ENCODE data around the gene FTO. TPM values are rescaled to one million over a fixed set of nuclear protein-coding genes. Genes with fewer than 3 reads are reported as not detected.

Gene FTO
- total RNA-seq, 4 donors from 2014 or later = 62.0 to 90.1 (median 75.1) TPM

- intact Hi-C loops (cut with DNase I; ENCODE audit: low total_unique reads) = no loop called here
- no peak overlapping the region for H3K4me3 ChIP-seq
- in situ Hi-C loops (cut with MboI; ENCODE audit: low sequenced_read_pairs in 4 of 4) = no loop called here
Observed at GRCh38 chr16:53726625-53727024, 22.7 kb downstream of the FTO start.

DNA sequence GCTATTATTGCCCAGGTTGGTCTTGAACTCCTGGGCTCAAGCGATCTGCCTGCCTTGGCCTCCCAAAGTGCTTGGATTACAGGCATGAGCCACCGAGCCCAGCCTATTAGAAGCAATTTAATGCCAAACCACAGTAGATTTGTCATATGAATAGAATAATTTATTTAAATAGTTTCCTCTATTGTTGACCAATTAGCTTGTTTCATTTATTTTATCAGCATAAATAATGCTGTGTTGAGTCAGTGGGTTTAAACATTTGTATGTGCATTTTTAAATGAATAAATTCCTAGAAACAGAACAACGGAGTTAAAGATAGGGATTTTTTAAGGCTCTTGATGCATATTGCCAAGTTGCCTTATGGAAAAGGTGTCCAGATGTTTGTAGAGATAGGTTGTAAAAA is 26.7 kb downstream of the FTO start:
- in situ Hi-C loops (cut with MboI; ENCODE audit: low sequenced_read_pairs in 4 of 4) = no loop called here
- no peaks in the 10 kb centered on the region for H3K9me3 ChIP-seq

More at GRCh38 chr16:53726625-53727024, 22.7 kb downstream of the FTO start:
- Histone ChIP-seq H3K27ac (no peak overlapping the region), H3K9me3 (no peaks in the 10 kb centered on the region), H3K36me3 (no peaks in the 10 kb centered on the region), H3K4me1 (peaks cover 14 to 18% of the 10 kb centered on the region in 2 donors), H3K27me3 (no peaks in the 10 kb centered on the region)
- DNase-seq (no peak), ATAC-seq (no peak)
- no peak for TF ChIP-seq CTCF (IDR thresholded peaks at IDR 0.05 in 4 of 5, conservative IDR thresholded peaks at IDR 0.05 in 1 of 5)
- TF ChIP-seq POLR2A (IDR thresholded peaks at IDR 0.05) = no peak

GRCh38 chr16:53732296-53732929 is 28.5 kb downstream of the FTO start:
- H3K9me3 ChIP-seq = no peaks in the 10 kb centered on the region
- no peaks in the 10 kb centered on the region for H3K36me3 ChIP-seq
- TF ChIP-seq CTCF (IDR thresholded peaks at IDR 0.05 in 4 of 5, conservative IDR thresholded peaks at IDR 0.05 in 1 of 5) = no peak
- TF ChIP-seq POLR2A (IDR thresholded peaks at IDR 0.05) = no peak
- no peak overlapping the region for H3K4me3 ChIP-seq
- H3K27me3 ChIP-seq = no peaks in the 10 kb centered on the region
- peaks cover 42 to 45% of the 10 kb centered on the region in 2 donors for H3K4me1 ChIP-seq
- DNase-seq = no peak
- peak overlapping the region in 2 of 4 donors; percentile 2 to 59 for H3K27ac ChIP-seq
- peak in 1 of 2 donors; percentile 33 for ATAC-seq
- intact Hi-C loops (cut with DNase I; ENCODE audit: low total_unique reads) (loop anchor here (10.0 kb wide), 1 partner anchor 228 kb away; the partner anchor contains the start of gene AKTIP), in situ Hi-C loops (cut with MboI; ENCODE audit: low sequenced_read_pairs in 4 of 4) (no loop called here)

More for the DNA sequence above, 26.7 kb downstream of the FTO start:
- DNase-seq = no peak
- Histone ChIP-seq H3K4me3 (no peak overlapping the region), H3K4me1 (peaks cover 37 to 43% of the 10 kb centered on the region in 2 donors), H3K27me3 (no peaks in the 10 kb centered on the region), H3K36me3 (no peaks in the 10 kb centered on the region), H3K27ac (no peak overlapping the region)
- TF ChIP-seq CTCF (IDR thresholded peaks at IDR 0.05 in 4 of 5, conservative IDR thresholded peaks at IDR 0.05 in 1 of 5) (no peak), POLR2A (IDR thresholded peaks at IDR 0.05) (no peak)
- no peak for ATAC-seq
- intact Hi-C loops (cut with DNase I; ENCODE audit: low total_unique reads) = loop anchor here (10.0 kb wide), 1 partner anchor 226 kb away; the partner anchor contains the start of gene AKTIP

- Histone ChIP-seq H3K36me3 (no peaks in the 10 kb centered on the region), H3K4me1 (peaks cover 46 to 50% of the 10 kb centered on the region in 2 donors), H3K9me3 (no peaks in the 10 kb centered on the region), H3K27ac (no peak overlapping the region), H3K27me3 (no peaks in the 10 kb centered on the region), H3K4me3 (no peak overlapping the region)
- in situ Hi-C loops (cut with MboI; ENCODE audit: low sequenced_read_pairs in 4 of 4) (no loop called here), intact Hi-C loops (cut with DNase I; ENCODE audit: low total_unique reads) (loop anchor here (10.0 kb wide), 1 partner anchor 230 kb away; the partner anchor contains the start of gene AKTIP)
- no peak for TF ChIP-seq CTCF (IDR thresholded peaks at IDR 0.05 in 4 of 5, conservative IDR thresholded peaks at IDR 0.05 in 1 of 5)
- TF ChIP-seq POLR2A (IDR thresholded peaks at IDR 0.05) = no peak
- DNase-seq (no peak), ATAC-seq (no peak)
Observed at GRCh38 chr16:53734908-53735307, 31.0 kb downstream of the FTO start.

All from gastrocnemius medialis (tissue), 4 donors.